Stimulated activated CD4-positive, alpha-beta T cell treated with anti-CD3 and anti-CD28 coated beads, Interleukin-12 subunit alpha, Interleukin-12 subunit beta, amount 100 ng/mL, for 48 hours (primary cell): ENCODE data around the gene SYT17.

Experiments used
- DNase-seq, 3 donors: peaks; one replicate each; pipeline ENCODE4 v3.0.0-alpha.2; 2020; ENCODE audit warnings: low read depth in 2 of 3, low spot score in 1 of 3

SYT17 gene

GRCh38 chr16:19167710-19168370 is at the start of gene SYT17:
Gene SYT17, plus strand, starts transcription at chr16:19168240. Its CDS starts 407 bp downstream, at chr16:19168647.
- DNase-seq, result peak; percentile 19 to 42 (median 29)

DNA sequence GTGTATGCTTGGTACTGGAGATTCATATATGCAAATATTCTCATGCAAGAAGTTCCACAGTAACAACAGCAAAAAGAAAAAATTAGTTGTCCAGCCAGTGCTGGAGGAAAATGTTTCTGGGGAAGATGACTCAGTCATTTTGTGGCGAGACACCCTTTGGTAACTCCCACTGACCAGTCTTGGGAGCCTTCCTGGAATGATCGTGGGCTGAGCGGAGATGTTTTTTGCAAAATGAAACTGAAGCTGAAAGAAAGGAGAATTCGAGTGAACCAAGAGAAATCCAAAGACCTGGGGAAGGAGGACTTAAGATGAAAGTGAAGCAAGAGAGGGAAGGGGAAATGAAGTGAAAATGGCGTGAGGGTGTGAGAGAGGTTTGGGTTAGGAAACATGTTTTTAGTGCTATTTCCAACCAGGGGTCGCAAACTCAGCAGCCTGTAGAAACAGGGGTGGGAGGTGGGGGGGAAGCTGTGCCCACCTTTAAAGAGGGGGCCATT is 49.1 kb upstream of the SYT17 start:
- peak; percentile 40 to 52 (median 50) for DNase-seq

DNA sequence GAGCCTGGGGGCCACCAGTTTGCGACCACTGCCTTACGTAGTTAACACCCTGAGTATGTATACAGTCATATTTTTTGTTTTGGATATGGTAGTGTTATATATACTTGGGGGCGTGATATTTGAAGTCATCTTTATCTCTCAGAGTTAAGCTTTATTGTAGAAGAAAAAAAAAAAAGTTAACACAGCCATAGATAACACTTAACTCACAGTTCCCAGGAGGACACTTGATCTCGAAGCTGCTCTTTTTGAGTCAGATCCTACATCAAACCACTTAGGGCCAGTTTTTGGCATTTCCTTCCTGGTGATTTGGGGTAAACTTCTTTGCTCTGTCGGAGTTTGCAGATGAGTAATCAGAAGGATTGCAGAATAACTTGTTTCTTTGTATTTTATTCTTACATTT is 48.5 kb upstream of the SYT17 start:
- no peak for DNase-seq

GRCh38 chr16:19123535-19124178 is 44.4 kb upstream of the SYT17 start:
- DNase-seq, result no peak

DNA sequence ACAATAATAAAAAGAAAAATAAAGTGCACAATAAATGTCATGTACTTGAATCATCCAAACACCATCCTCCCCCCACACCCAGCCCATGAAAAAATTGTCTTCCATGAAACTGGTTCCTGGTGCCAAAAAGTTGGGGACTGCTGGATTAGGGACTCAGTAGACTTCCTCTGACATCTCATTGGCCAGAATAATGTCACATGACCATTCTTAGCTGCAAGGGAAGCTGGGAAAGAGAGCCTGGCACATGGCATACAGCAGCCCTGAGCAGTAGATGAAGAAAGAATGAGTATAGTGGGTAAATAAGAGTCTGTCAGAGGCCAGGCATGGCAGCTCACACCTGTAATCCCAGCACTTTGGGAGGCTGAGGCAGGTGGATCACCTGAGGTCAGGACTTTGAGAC is 41.7 kb upstream of the SYT17 start:
- no peak for DNase-seq

DNA sequence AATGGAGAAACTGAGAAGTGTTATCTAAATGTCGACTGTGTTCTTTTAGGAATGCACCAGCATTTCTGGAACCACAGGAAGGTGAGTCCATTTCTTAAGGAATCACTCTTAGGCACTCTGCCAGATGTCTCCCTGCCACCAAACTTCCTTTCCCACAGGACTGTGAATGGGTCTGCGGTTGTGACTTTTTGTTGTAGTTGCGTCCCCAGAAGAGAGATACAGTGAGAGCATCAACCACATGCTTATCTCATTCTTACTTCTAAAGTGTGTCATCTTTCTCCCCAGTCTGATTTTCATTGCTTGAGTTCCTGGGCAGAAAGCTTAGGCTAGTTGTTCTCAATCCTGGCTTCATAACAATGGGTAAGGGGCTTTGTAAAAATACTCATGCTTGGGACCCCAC is 40.8 kb upstream of the SYT17 start:
- no peak for DNase-seq

DNA sequence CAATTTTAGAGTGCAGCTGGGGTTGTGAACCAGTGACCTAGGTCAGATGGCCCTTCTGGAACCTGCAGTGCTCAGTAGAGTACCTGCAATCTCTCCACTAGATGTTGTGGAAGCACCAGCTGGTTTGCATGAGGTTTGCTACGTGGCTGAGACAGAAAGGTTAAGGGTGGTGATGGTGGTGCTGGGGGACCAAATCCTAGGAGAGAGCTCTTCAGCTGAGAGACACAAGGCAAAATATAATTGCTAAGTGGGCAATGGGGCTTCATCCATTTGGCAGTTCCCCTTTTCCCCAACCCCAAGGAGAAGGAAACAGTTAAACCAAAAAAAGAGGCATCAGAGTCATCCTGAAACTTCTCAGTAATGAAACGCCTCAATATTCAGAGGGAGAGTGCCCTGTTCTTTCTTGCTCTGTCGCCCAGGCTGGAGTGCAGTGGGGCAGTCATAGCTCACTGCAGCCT is 40.3 kb upstream of the SYT17 start:
- no peak for DNase-seq

- DNase-seq, result no peak
These were observed 39.4 kb upstream of the SYT17 start for GRCh38 chr16:19128454-19129200.

GRCh38 chr16:19130385-19130784 is 37.7 kb upstream of the SYT17 start:
- no peak for DNase-seq

DNA sequence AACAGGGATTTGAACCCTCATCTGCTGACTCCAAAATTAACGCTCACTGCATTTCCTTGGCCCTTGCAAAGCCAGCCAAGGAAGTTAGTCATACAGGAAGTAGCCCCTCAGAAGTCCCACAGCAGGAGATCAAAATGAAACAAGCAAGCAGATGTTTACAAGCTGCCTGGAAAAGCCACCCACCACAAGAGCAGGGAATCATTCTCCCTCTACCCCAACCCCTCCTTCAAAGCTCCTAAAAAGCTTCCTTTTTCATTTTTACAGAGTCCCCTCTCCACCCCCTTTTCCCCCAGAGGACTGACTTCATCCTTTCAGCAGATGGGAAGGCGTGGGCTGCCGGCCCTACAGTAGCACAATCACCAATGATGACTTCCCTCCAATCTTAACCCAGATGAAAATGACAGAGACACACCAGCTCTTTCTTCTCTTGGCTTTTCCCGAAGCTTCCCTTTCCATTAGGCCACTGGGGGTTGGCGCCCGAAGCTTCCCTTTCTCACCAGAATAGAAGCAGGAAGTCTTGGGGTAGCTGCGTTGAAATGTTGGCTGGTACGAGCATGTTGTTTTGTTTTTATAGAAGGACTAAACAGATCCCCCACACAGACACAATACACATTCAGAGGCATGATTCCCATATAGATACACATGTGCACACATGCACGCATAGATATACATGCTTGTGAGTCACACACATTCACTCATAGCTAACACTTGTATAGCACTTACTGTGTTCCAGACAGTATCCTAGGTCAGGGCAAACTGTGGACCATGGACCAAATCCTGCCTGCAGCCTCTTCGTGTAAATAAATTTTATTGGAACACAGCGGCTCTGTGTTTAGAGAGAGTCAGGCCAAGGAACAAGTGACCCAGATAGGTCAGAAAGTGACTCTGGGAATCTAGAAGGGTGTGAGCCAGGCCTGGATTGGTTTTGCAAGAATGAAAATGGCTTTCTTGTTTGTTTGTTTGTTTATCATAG is 36.9 kb upstream of the SYT17 start:
- no peak for DNase-seq

- DNase-seq, result no peak
These were observed 36.2 kb upstream of the SYT17 start for GRCh38 chr16:19131825-19132218.

DNA sequence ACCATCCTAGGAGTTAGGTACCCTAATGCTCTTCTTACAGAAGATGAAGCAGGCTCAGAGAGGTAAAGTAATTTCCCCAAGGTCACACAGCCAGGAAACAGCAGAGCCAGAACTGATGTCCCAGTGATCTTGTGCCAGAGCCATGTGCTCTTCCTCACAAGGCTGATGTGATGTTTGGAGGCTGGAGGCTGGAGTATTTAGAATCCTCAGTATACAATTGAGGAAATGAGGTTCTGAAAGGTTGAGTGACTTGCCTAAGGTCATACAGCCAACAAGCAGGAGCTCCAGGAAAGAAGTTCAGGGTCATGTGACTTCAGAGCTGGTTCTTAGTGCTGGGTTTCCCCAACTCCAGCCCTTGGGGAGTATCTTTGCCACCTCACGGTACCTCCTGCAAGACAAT is 35.8 kb upstream of the SYT17 start:
- no peak for DNase-seq

DNA sequence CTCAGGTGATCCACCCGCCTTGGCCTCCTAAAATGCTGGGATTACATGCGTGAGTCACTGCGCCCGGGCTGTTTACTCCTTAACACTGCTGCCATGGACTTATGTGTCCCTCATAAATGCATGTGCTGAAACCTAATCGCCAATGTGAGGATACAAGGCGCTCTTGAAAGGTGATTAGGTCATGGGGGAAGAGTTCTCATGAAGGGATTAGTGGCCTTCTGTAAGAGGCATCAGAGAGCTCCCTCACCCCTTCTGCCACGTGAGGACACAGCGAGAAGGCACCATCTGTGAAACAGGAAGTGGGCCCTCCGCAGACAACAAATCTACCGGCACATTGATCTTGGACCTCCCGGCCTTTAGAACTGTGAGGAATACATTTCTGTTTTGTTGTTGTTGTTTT is 35.1 kb upstream of the SYT17 start:
- no peak for DNase-seq

DNA sequence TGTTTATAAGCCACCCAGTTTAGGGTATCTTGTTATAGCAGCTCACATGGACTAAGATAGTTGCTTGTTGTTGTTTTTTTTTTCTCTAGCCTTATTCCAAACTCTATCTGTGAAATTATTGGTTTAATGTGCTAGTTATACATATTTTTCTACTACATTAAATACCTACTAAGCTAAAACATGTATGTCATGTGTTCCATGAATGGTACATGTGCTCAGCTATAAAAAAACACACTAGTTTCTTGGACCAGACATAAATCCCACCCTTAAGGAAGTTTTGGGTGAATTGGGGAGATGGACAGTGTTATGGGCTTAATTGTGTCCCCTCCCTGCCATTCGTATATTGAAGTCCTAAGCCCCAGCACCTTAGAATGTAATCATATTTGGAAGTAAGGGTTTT is 34.4 kb upstream of the SYT17 start:
- DNase-seq, result no peak

DNA sequence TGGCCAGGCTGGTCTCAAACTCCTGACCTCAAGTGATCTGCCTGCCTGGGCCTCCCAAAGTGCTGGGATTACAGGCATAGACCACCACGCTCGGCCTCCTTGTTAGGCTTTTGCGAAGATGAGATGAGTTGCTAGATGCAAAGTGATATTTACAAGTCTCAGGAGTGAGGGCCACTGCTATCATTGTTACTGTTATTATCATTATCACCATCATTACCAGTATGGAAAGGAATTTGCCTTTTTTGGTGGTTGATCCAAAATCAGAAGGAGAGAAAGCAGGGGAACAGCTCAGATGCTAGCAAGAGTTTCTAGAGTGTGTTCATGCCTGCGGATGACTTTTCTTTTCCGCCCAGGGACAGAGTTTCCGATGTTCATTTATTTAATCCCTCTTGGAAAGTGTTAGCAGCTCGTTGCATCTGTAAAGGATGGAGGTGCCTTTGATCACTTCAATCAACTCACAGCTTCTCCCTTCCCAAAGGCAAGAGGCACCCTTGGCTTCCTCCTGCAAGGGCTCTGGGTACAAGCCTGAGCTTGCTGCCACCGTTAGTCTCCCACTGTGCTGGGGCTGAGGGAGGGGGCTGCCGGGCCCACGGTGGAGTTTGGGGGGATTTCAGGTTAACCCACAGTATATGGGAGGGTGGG is 32.7 kb upstream of the SYT17 start:
- no peak for DNase-seq

DNA sequence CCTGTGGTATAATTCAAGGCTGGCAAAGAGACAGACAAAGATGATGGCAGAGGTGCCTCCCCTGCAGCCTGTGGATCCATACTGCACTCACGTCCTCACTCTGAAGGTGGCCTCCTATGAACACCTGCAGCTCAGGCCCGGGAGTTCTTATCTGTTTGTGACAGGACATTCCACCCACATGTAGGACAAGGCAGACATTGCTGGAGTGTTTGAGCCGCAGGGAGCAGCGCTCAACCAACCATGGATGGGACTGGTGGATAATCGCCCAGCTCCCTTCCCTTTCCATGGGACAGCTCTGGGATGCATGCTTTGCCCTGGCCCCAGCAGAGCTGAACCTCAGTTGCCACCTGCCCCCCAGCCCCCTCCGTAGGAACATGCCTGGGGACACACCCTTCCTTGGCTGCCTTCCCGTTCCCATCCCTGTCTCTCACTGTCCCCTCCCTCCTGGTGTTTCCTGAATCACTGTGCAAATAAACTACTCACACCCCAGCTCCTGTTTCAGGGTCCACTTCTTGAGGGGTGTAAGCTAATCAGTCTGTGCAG is 32.1 kb upstream of the SYT17 start:
- DNase-seq, result no peak

GRCh38 chr16:19136549-19137196 is 31.4 kb upstream of the SYT17 start:
- DNase-seq, result no peak

GRCh38 chr16:19137201-19138128 is 30.6 kb upstream of the SYT17 start:
- DNase-seq, result no peak

GRCh38 chr16:19138601-19139000 is 29.4 kb upstream of the SYT17 start:
- DNase-seq, result no peak
